ENCODE results near the gene MTHFD1. TPM values are rescaled to one million over a fixed set of nuclear protein-coding genes. Genes with fewer than 3 reads are reported as not detected.
A peak's percentile ranks its signal among the peaks of the same experiment; 100 is the strongest.

MTHFD1 gene
- total RNA-seq, 2 experiments from 2014 or later: 237 to 241 TPM

DNA sequence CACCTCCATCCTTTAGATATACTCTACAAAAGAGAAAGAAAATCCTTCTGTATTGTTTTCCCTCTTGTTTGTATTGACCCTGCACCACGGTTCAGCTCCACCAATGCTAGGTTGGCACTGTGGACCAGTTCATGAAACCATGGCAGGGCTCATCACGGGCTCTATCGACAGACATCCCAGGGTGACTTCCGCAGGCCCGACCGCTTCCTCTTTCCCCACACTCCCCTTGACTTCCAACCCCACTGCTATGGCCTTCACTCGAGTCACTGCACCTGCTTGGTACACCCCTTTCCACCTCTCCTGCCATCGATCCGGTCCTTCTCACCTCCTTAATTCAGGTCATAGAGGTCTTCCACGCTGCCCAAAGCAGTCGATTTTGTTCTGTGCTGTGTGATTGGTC, 56.0 kb downstream of the MTHFD1 start:
- DNase-seq (no peak), ATAC-seq (no peak)
- CTCF ChIA-PET: interaction anchor here (1.1 to 5.6 kb wide), 2 partner anchors 14 to 35 kb away, joined by 6 to 36 read pairs; no protein-coding TSS in a partner anchor
- intact Hi-C loops (cut with micrococcal nuclease): no loop called here
- POLR2A ChIA-PET: interaction anchor here (0.6 kb wide), 1 partner anchor 61 kb away, joined by 3 read pairs; the partner anchor contains the start of gene ZBTB1
- TF ChIP-seq, protein P1, sequence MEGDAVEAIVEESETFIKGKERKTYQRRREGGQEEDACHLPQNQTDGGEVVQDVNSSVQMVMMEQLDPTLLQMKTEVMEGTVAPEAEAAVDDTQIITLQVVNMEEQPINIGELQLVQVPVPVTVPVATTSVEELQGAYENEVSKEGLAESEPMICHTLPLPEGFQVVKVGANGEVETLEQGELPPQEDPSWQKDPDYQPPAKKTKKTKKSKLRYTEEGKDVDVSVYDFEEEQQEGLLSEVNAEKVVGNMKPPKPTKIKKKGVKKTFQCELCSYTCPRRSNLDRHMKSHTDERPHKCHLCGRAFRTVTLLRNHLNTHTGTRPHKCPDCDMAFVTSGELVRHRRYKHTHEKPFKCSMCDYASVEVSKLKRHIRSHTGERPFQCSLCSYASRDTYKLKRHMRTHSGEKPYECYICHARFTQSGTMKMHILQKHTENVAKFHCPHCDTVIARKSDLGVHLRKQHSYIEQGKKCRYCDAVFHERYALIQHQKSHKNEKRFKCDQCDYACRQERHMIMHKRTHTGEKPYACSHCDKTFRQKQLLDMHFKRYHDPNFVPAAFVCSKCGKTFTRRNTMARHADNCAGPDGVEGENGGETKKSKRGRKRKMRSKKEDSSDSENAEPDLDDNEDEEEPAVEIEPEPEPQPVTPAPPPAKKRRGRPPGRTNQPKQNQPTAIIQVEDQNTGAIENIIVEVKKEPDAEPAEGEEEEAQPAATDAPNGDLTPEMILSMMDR (IDR thresholded peaks at IDR 0.05): no peak
- Mint-ChIP-seq H3K4me3 (no peak overlapping the region), H3K9me3 (no peaks in the 10 kb centered on the region), H3K36me3 (ENCODE audit: low read depth) (peaks cover 61% of the 10 kb centered on the region), H3K27ac (peak overlapping the region; percentile 94), H3K4me1 (ENCODE audit: low read depth) (peaks cover 40% of the 10 kb centered on the region), H3K27me3 (no peaks in the 10 kb centered on the region)

DNA sequence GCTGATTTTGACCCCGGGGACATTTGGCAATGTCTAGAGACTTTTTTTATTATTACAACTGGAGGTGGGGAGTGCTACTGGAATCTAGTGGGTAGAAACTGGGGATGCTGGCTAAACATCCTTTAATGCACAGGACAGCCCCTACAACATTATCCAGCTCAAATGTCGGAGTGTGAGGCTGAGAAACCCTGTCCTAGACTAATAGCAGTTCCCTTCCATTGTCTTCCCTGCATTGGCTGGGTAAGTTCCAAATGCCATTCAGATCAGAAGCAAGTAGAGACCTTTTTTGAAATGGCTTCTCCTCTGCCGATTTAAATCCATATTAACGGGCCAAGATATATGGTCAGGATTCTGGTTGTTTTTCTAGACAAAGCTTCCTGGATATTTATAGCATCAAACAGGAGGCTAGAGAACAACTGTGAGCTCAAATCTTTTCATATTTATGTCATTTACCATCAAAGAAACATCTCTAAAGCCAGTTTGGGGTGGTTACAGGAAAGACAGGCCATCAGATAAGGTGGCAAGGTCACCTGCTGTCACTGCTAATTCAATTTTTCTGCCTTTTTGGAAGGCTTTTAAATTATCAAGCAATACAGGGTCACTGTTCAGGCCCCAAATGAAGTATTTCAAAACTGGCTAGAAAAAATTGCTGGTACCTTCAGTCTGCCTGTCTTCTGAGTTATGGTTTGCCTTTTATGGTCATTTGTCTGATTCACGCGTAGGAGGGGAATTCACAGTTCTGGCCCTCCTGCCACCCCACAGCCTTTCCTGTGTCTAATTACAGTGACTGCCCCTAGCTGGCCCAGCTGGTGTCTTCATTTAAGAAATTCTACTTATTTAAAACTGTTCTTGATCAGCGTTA, 57.1 kb downstream of the MTHFD1 start:
- H3K4me3 Mint-ChIP-seq: peak overlapping the region; percentile 1
- intact Hi-C loops (cut with micrococcal nuclease): no loop called here
- H3K9me3 Mint-ChIP-seq: no peaks in the 10 kb centered on the region
- H3K36me3 Mint-ChIP-seq (ENCODE audit: low read depth): peaks cover 62% of the 10 kb centered on the region
- no peaks in the 10 kb centered on the region for H3K27me3 Mint-ChIP-seq
- H3K4me1 Mint-ChIP-seq (ENCODE audit: low read depth): peaks cover 48% of the 10 kb centered on the region
- ChIA-PET CTCF (interaction anchor here (1.1 to 5.6 kb wide), 7 partner anchors 9 to 192 kb away, joined by 3 to 36 read pairs (median 5); no protein-coding TSS in a partner anchor), POLR2A (interaction anchor here (0.7 to 1.3 kb wide), 8 partner anchors 10 to 60 kb away, joined by 3 to 4 read pairs (median 3); no protein-coding TSS in a partner anchor)
- DNase-seq (peak; percentile 79), ATAC-seq (peak; percentile 84)
- peak overlapping the region; percentile 94 for H3K27ac Mint-ChIP-seq
- TF ChIP-seq, protein P1 (IDR thresholded peaks at IDR 0.05): no peak

DNA sequence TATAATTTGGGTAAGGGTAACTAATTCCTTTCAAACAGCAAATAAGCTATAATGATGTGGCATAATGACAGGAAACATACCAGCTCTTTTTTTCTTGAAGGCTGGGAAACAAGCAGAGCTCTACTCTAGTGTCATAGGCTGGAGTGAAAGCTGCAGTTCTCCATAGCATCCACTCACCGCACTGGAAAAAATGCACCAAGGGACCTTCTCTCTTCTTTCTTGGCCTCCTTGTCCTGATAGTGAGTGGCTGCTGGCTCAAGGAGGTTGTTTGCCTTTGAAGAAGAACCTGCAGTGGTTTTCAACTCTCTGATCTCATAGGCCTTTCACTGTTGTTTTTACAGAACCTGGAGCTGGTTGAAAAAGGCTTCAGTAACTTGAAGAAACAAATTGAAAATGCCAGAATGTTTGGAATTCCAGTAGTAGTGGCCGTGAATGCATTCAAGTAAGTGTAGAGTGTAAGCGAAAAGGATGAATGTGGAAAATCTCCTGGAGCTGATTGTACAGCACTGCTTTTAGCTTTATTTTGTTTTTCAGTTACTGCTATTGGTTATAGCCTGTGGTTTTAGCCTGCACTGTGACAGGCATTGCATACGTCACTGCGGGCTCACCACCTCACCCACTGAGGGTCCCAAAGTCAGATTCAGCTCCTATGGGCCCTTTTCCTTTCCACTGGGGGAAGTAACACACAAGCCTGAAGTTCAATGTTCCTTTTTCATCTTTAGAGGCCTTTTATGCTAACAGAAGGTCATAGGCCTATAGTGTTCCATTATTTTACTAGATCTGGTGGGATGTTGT, 59.9 kb downstream of the MTHFD1 start:
- Mint-ChIP-seq H3K4me3 (peak overlapping the region; percentile 36), H3K9me3 (no peaks in the 10 kb centered on the region), H3K36me3 (ENCODE audit: low read depth) (peaks cover 58% of the 10 kb centered on the region), H3K27me3 (no peaks in the 10 kb centered on the region), H3K27ac (peak overlapping the region; percentile 75), H3K4me1 (ENCODE audit: low read depth) (peaks cover 56% of the 10 kb centered on the region)
- ATAC-seq (peak; percentile 22), DNase-seq (peak; percentile 67)
- ChIA-PET POLR2A (interaction anchor here (0.7 to 1.8 kb wide), 5 partner anchors 9 to 60 kb away, joined by 3 to 9 read pairs (median 4); partner anchors contain the start of gene MTHFD1), CTCF (interaction anchor here (0.8 to 3.0 kb wide), 6 partner anchors 17 to 104 kb away, joined by 3 to 17 read pairs (median 4); no protein-coding TSS in a partner anchor)
- TF ChIP-seq, protein P1 (IDR thresholded peaks at IDR 0.05): no peak
- intact Hi-C loops (cut with micrococcal nuclease): no loop called here

DNA sequence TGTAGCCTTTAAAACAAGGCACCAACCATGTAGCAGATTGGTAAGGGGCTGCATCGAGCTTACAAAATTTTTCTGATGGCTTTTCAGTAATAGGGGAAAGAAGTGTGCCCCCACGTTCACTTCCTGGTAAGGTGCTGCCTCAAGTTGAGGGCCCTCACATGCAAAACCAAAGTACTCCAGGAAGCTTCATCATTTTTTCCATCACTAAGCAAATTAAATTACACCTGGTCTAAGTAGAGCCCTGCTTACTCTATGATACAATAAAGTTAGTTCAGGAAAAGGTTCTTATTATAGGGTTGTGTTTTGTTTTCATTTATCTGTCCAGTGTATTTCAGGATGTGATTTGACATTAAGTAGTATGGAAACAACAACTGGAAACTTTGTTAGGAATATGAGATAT, 62.1 kb downstream of the MTHFD1 start:
- ATAC-seq (peak; percentile 70), DNase-seq (peak; percentile 58)
- Mint-ChIP-seq H3K4me1 (ENCODE audit: low read depth) (peaks cover 38% of the 10 kb centered on the region), H3K27me3 (no peaks in the 10 kb centered on the region), H3K4me3 (peak overlapping the region; percentile 5), H3K36me3 (ENCODE audit: low read depth) (peaks cover 54% of the 10 kb centered on the region), H3K9me3 (no peaks in the 10 kb centered on the region), H3K27ac (peak overlapping the region; percentile 89)
- intact Hi-C loops (cut with micrococcal nuclease): no loop called here
- ChIA-PET CTCF (interaction anchor here (1.1 to 3.0 kb wide), 4 partner anchors 9 to 117 kb away, joined by 3 to 17 read pairs (median 4); no protein-coding TSS in a partner anchor), POLR2A (interaction anchor here (1.1 kb wide), 1 partner anchor 20 kb away, joined by 3 read pairs; no protein-coding TSS in a partner anchor)
- TF ChIP-seq, protein P1 (IDR thresholded peaks at IDR 0.05): no peak
